Trophoblast cell (in vitro differentiated cells and primary cell): ENCODE measurements around the gene KCTD13.
"Not testable (repeated sequence)": the region's sequence is repeated elsewhere in the genome, so short reads cannot be mapped to it uniquely, and the experiment has no call there.

Source experiments
- DNase-seq, 2 donors: peaks; one replicate each; pipeline ENCODE4 v3.0.0-alpha.2; 2016
- H2AFZ ChIP-seq: 2 replicates; pipeline ENCODE4 v1.6.1; 2013; ENCODE audit warnings: low read length, moderate library complexity, mild to moderate bottlenecking; ENCODE audit not compliant: insufficient read depth, poor library complexity
- H2AK5ac ChIP-seq: 2 replicates; pipeline ENCODE4 v1.6.1; 2013; ENCODE audit warnings: mild to moderate bottlenecking, low read length
- H2BK120ac ChIP-seq: 2 replicates; pipeline ENCODE4 v1.6.1; 2013; ENCODE audit warnings: low read length, mild to moderate bottlenecking, moderate library complexity; ENCODE audit not compliant: insufficient read depth, poor library complexity
- H2BK12ac ChIP-seq: 2 replicates; pipeline ENCODE4 v1.6.1; 2013; ENCODE audit warnings: mild to moderate bottlenecking, low read length, moderate library complexity
- H2BK5ac ChIP-seq: 2 replicates; pipeline ENCODE4 v1.6.1; 2013; ENCODE audit warnings: low read length, low read depth, moderate library complexity, mild to moderate bottlenecking; ENCODE audit not compliant: poor library complexity
- H3K14ac ChIP-seq: 2 replicates; pipeline ENCODE4 v1.6.1; 2013; ENCODE audit warnings: mild to moderate bottlenecking, low read length
- H3K18ac ChIP-seq: 2 replicates; pipeline ENCODE4 v1.6.1; 2013; ENCODE audit warnings: mild to moderate bottlenecking, low read length
- H3K23ac ChIP-seq: 2 replicates; pipeline ENCODE4 v1.6.1; 2013; ENCODE audit warnings: low read length
- H3K27ac ChIP-seq: 2 replicates; pipeline ENCODE4 v1.5.1; 2013; ENCODE audit warnings: low read depth, mild to moderate bottlenecking, inconsistent platforms, low read length, moderate library complexity
- H3K27me3 ChIP-seq: 2 replicates; pipeline ENCODE4 v1.6.1; 2013; ENCODE audit warnings: inconsistent platforms, mild to moderate bottlenecking, low read length, moderate library complexity; ENCODE audit not compliant: insufficient read depth
- H3K36me3 ChIP-seq, 2 experiments: 1 replicate in 1 of 2; 2 replicates in 1 of 2; pipeline ENCODE4 v1.6.1; 2013; ENCODE audit warnings: low read length in 2 of 2, mild to moderate bottlenecking in 2 of 2, moderate library complexity in 1 of 2; ENCODE audit not compliant: insufficient read depth in 2 of 2, control insufficient read depth in 1 of 2
- H3K4ac ChIP-seq: 2 replicates; pipeline ENCODE4 v1.6.1; 2013; ENCODE audit warnings: low read depth, mild to moderate bottlenecking, low read length, moderate library complexity
- H3K4me1 ChIP-seq, 2 experiments: 1 replicate in 1 of 2; 2 replicates in 1 of 2; pipeline ENCODE4 v1.6.1; 2013; ENCODE audit warnings: low read length in 2 of 2, mild to moderate bottlenecking in 2 of 2, moderate library complexity in 1 of 2; ENCODE audit not compliant: insufficient read depth in 2 of 2, control insufficient read depth in 1 of 2
- H3K4me2 ChIP-seq: 2 replicates; pipeline ENCODE4 v1.6.1; 2013; ENCODE audit warnings: inconsistent platforms, mild to moderate bottlenecking, low read length, moderate library complexity
- H3K4me3 ChIP-seq: 2 replicates; pipeline ENCODE4 v1.5.1; 2013; ENCODE audit warnings: mild to moderate bottlenecking, low read depth, low read length, inconsistent platforms
- H3K79me1 ChIP-seq: one replicate; pipeline ENCODE4 v1.6.1; 2013; ENCODE audit warnings: low read length
- H3K79me2 ChIP-seq: 2 replicates; pipeline ENCODE4 v1.6.1; 2013; ENCODE audit warnings: low read length, mild to moderate bottlenecking; ENCODE audit not compliant: control insufficient read depth, insufficient read depth, poor library complexity
- H3K9ac ChIP-seq: 2 replicates; pipeline ENCODE4 v1.6.1; 2013; ENCODE audit warnings: mild to moderate bottlenecking, low read length
- H3K9me3 ChIP-seq: 2 replicates; pipeline ENCODE4 v1.6.1; 2013; ENCODE audit warnings: low read depth, mild to moderate bottlenecking, control low read depth, inconsistent platforms, low read length; ENCODE audit not compliant: insufficient read depth
- H4K12ac ChIP-seq: 2 replicates; pipeline ENCODE4 v1.6.1; 2013; ENCODE audit warnings: low read depth, mild to moderate bottlenecking, low read length, moderate library complexity
- H4K8ac ChIP-seq: 2 replicates; pipeline ENCODE4 v1.6.1; 2013; ENCODE audit warnings: low read depth, mild to moderate bottlenecking, low read length, moderate library complexity
- H4K91ac ChIP-seq: one replicate; pipeline ENCODE4 v1.6.1; 2013; ENCODE audit warnings: low read depth, mild to moderate bottlenecking, low read length, moderate library complexity
- WGBS: extraction: QIAGEN DNeasy Blood & Tissue Kit; methylation state at CpG from one replicate; pipeline ENCODE4 v1.1.7; 2013; ENCODE audit warnings: missing lambda C conversion rate; ENCODE audit not compliant: insufficient read length, insufficient coverage; ENCODE audit errors: extremely low coverage; 5-methylcytosine and 5-hydroxymethylcytosine counted together

KCTD13 gene

GRCh38 chr16:29940656-29941055 lies 14.6 kb upstream of the KCTD13 start:
- DNase-seq, result no peak
- Histone ChIP-seq H3K79me1 (peaks cover 10% of the 10 kb centered on the region), H3K27ac (no peak overlapping the region), H2AK5ac (no peak overlapping the region), H3K79me2 (peaks cover 1% of the 10 kb centered on the region), H3K36me3 (no peaks in the 10 kb centered on the region), H3K4me1 (peaks cover 0 to 11% of the 10 kb centered on the region in 2 experiments), H3K4me2 (no peak overlapping the region), H3K9ac (no peak overlapping the region), H3K4me3 (no peak overlapping the region), H2BK5ac (no peak overlapping the region), H3K27me3 (no peaks in the 10 kb centered on the region), H4K91ac (no peak overlapping the region), H4K8ac (no peak overlapping the region), H3K23ac (no peak overlapping the region), H4K12ac (no peak overlapping the region), H2BK12ac (no peak overlapping the region), H3K9me3 (no peaks in the 10 kb centered on the region), H2BK120ac (no peak overlapping the region), H3K4ac (no peak overlapping the region), H3K18ac (no peak overlapping the region), H3K14ac (no peak overlapping the region), H2AFZ (no peak overlapping the region)
- WGBS, result no CpG with 5 or more reads among the region's 4 CpGs

- not testable (repeated sequence) for H3K27me3 ChIP-seq, H3K9ac ChIP-seq, H2BK12ac ChIP-seq, H3K23ac ChIP-seq, H2BK120ac ChIP-seq, H3K36me3 ChIP-seq, H3K4me1 ChIP-seq, H4K91ac ChIP-seq, H3K4me3 ChIP-seq, H2AFZ ChIP-seq, H3K9me3 ChIP-seq, H2AK5ac ChIP-seq, H4K8ac ChIP-seq, H3K27ac ChIP-seq, H3K18ac ChIP-seq, H2BK5ac ChIP-seq, H4K12ac ChIP-seq, H3K79me1 ChIP-seq, H3K79me2 ChIP-seq, H3K4ac ChIP-seq, DNase-seq, H3K4me2 ChIP-seq, H3K14ac ChIP-seq
- WGBS, result no CpG with 5 or more reads among the region's 2 CpGs
These were observed 5.7 kb upstream of the KCTD13 start for GRCh38 chr16:29931750-29932149.

- no peak overlapping the region for H4K12ac ChIP-seq
- H4K8ac ChIP-seq, result peak overlapping the region; percentile 100
- no peak overlapping the region for H3K23ac ChIP-seq
- H3K36me3 ChIP-seq, result peaks cover 8 to 9% of the 10 kb centered on the region in 2 experiments
- H2BK120ac ChIP-seq, result no peak overlapping the region
- no peak overlapping the region for H3K18ac ChIP-seq
- H3K79me2 ChIP-seq, result peaks cover 14% of the 10 kb centered on the region
- peak overlapping the region; percentile 39 for H2BK12ac ChIP-seq
- H3K14ac ChIP-seq, result no peak overlapping the region
- H3K27me3 ChIP-seq, result no peaks in the 10 kb centered on the region
- H3K9ac ChIP-seq, result no peak overlapping the region
- peak overlapping the region; percentile 15 for H3K4ac ChIP-seq
- H3K79me1 ChIP-seq, result peaks cover 11% of the 10 kb centered on the region
- no peaks in the 10 kb centered on the region for H3K9me3 ChIP-seq
- peak overlapping the region; percentile 90 for H3K4me2 ChIP-seq
- H2AK5ac ChIP-seq, result peak overlapping the region; percentile 18
- H3K4me1 ChIP-seq, result peaks cover 11 to 14% of the 10 kb centered on the region in 2 experiments
- no peak for DNase-seq
- no peak overlapping the region for H3K27ac ChIP-seq
- no CpG with 5 or more reads among the region's 12 CpGs for WGBS
- no peak overlapping the region for H2AFZ ChIP-seq
- H4K91ac ChIP-seq, result no peak overlapping the region
- no peak overlapping the region for H3K4me3 ChIP-seq
- H2BK5ac ChIP-seq, result no peak overlapping the region
These were observed 1.3 kb upstream of the KCTD13 start for GRCh38 chr16:29927070-29927905.

GRCh38 chr16:29926711-29927052 lies 656 bp upstream of the KCTD13 start:
- H3K79me1 ChIP-seq, result peaks cover 11% of the 10 kb centered on the region
- H2AFZ ChIP-seq, result peak overlapping the region; percentile 99
- H3K9me3 ChIP-seq, result no peaks in the 10 kb centered on the region
- peak overlapping the region; percentile 93 for H2BK120ac ChIP-seq
- peak overlapping the region; percentile 91 for H2BK5ac ChIP-seq
- DNase-seq, result no peak
- peak overlapping the region; percentile 100 for H3K14ac ChIP-seq
- no peak overlapping the region for H3K27ac ChIP-seq
- peak overlapping the region; percentile 95 for H2AK5ac ChIP-seq
- peak overlapping the region; percentile 93 for H3K9ac ChIP-seq
- no peak overlapping the region for H2BK12ac ChIP-seq
- peak overlapping the region; percentile 100 for H4K8ac ChIP-seq
- peak overlapping the region; percentile 90 for H3K4me2 ChIP-seq
- H3K18ac ChIP-seq, result peak overlapping the region; percentile 99
- WGBS, result no CpG with 5 or more reads among the region's 12 CpGs
- H3K79me2 ChIP-seq, result peaks cover 14% of the 10 kb centered on the region
- peaks cover 11 to 14% of the 10 kb centered on the region in 2 experiments for H3K4me1 ChIP-seq
- peak overlapping the region; percentile 99 for H4K12ac ChIP-seq
- H3K4ac ChIP-seq, result peak overlapping the region; percentile 92
- H3K4me3 ChIP-seq, result peak overlapping the region; percentile 74
- H3K27me3 ChIP-seq, result no peaks in the 10 kb centered on the region
- H4K91ac ChIP-seq, result peak overlapping the region; percentile 92
- no peak overlapping the region for H3K23ac ChIP-seq
- peaks cover 8 to 11% of the 10 kb centered on the region in 2 experiments for H3K36me3 ChIP-seq
